ENCODE measurements around the gene CT45A5.
"Not testable (repeated sequence)": the region's sequence is repeated elsewhere in the genome, so short reads cannot be mapped to it uniquely, and the experiment has no call there.

CT45A5 gene

GRCh38 chrX:135785403-135785802, at the start of gene CT45A5:
Gene CT45A5, minus strand, starts transcription at chrX:135785503. Its CDS starts 3,774 bp downstream, at chrX:135781729.
- not testable (repeated sequence) for H3K27ac Mint-ChIP-seq; H3K4me1 Mint-ChIP-seq (ENCODE audit: low read depth); H3K36me3 Mint-ChIP-seq; H3K27me3 Mint-ChIP-seq; H3K4me3 Mint-ChIP-seq; H3K9me3 Mint-ChIP-seq (ENCODE audit: low read depth)

- H3K4me1 Mint-ChIP-seq (ENCODE audit: low read depth); H3K9me3 Mint-ChIP-seq (ENCODE audit: low read depth); H3K36me3 Mint-ChIP-seq; H3K4me3 Mint-ChIP-seq; H3K27ac Mint-ChIP-seq; H3K27me3 Mint-ChIP-seq: not testable (repeated sequence)
These were observed 34.6 kb upstream of the CT45A5 start, which contains the start of gene CT45A2 for GRCh38 chrX:135819912-135820311. Gene CT45A2, minus strand, starts transcription at chrX:135820012. Its CDS starts 3,747 bp downstream, at chrX:135816265.

- not testable (repeated sequence) for H3K9me3 Mint-ChIP-seq (ENCODE audit: low read depth); H3K27me3 Mint-ChIP-seq; H3K4me3 Mint-ChIP-seq
These were observed 17.4 kb upstream of the CT45A5 start, which contains the start of gene CT45A6 for GRCh38 chrX:135802687-135803086. Gene CT45A6, minus strand, starts transcription at chrX:135802787. Its CDS starts 3,794 bp downstream, at chrX:135798993.

GRCh38 chrX:135768091-135768490, 17.2 kb downstream of the CT45A5 start, which contains the start of gene CT45A3:
Gene CT45A3, minus strand, starts transcription at chrX:135768191. Its CDS starts 3,747 bp downstream, at chrX:135764444.
- not testable (repeated sequence) for H3K36me3 Mint-ChIP-seq; H3K27me3 Mint-ChIP-seq; H3K9me3 Mint-ChIP-seq (ENCODE audit: low read depth); H3K27ac Mint-ChIP-seq; H3K4me1 Mint-ChIP-seq (ENCODE audit: low read depth); H3K4me3 Mint-ChIP-seq

More at GRCh38 chrX:135802687-135803086, 17.4 kb upstream of the CT45A5 start, which contains the start of gene CT45A6:
- H3K27ac Mint-ChIP-seq; H3K36me3 Mint-ChIP-seq; H3K4me1 Mint-ChIP-seq (ENCODE audit: low read depth): not testable (repeated sequence)

- H3K9me3 Mint-ChIP-seq (ENCODE audit: low read depth); H3K4me1 Mint-ChIP-seq (ENCODE audit: low read depth); H3K27me3 Mint-ChIP-seq; H3K36me3 Mint-ChIP-seq; H3K27ac Mint-ChIP-seq; H3K4me3 Mint-ChIP-seq: not testable (repeated sequence)
These were observed 40.6 kb downstream of the CT45A5 start for GRCh38 chrX:135744739-135745138.

GRCh38 chrX:135741192-135741715, 44.0 kb downstream of the CT45A5 start:
- Mint-ChIP-seq H3K4me3 (no peak overlapping the region), H3K36me3 (no peaks in the 10 kb centered on the region), H3K27me3 (peaks cover 4% of the 10 kb centered on the region), H3K9me3 (ENCODE audit: low read depth) (no peaks in the 10 kb centered on the region), H3K4me1 (ENCODE audit: low read depth) (no peaks in the 10 kb centered on the region), H3K27ac (no peak overlapping the region)

GRCh38 chrX:135740681-135741149, 44.6 kb downstream of the CT45A5 start:
- Mint-ChIP-seq H3K9me3 (ENCODE audit: low read depth) (no peaks in the 10 kb centered on the region), H3K4me3 (no peak overlapping the region)

GRCh38 chrX:135737366-135738071, 47.8 kb downstream of the CT45A5 start:
- Mint-ChIP-seq H3K4me1 (ENCODE audit: low read depth) (no peaks in the 10 kb centered on the region), H3K36me3 (no peaks in the 10 kb centered on the region), H3K9me3 (ENCODE audit: low read depth) (no peaks in the 10 kb centered on the region), H3K27ac (no peak overlapping the region), H3K27me3 (peaks cover 2% of the 10 kb centered on the region), H3K4me3 (no peak overlapping the region)

More at GRCh38 chrX:135740681-135741149, 44.6 kb downstream of the CT45A5 start:
- Mint-ChIP-seq H3K36me3 (no peaks in the 10 kb centered on the region), H3K27me3 (peaks cover 4% of the 10 kb centered on the region), H3K27ac (no peak overlapping the region), H3K4me1 (ENCODE audit: low read depth) (no peaks in the 10 kb centered on the region)

GRCh38 chrX:135734666-135735065, 50.6 kb downstream of the CT45A5 start:
- not testable (repeated sequence) for H3K4me1 Mint-ChIP-seq (ENCODE audit: low read depth); H3K36me3 Mint-ChIP-seq; H3K27me3 Mint-ChIP-seq; H3K9me3 Mint-ChIP-seq (ENCODE audit: low read depth); H3K4me3 Mint-ChIP-seq; H3K27ac Mint-ChIP-seq

All from activated naive CD8-positive, alpha-beta T cell (primary cell).